SK-N-SH (cell line): Measurements from ENCODE around the gene CELF2. TPM values are rescaled to one million over a fixed set of nuclear protein-coding genes. Genes with fewer than 3 reads are reported as not detected.

Experiments
- CTCF ChIA-PET: fragments of 300-600, 350-600 bp; formaldehyde crosslinking; extraction: SDS; loops from one replicate; lab custom pipeline; 2021; lab: Yijun Ruan, JAX
- POLR2A ChIA-PET: fragments of 350-600 bp; sonication (Branson Sonifier 250); formaldehyde crosslinking; extraction: SDS; loops from one replicate; lab custom pipeline; 2020; ENCODE audit warnings: antibody characterized with exemption, inconsistent platforms; lab: Yijun Ruan, JAX
- DNase-seq: peaks from one replicate; pipeline ENCODE4 v3.0.0; 2012
- H2AFZ ChIP-seq: fragments of 200-600 bp; sonication (generic); 2 replicates; pipeline ENCODE4 v1.8.1; 2016; ENCODE audit warnings: antibody characterized with exemption, mild to moderate bottlenecking, low read depth
- H3F3A ChIP-seq: fragments of 200-600 bp; sonication (generic); replicated peaks from 2 replicates; pipeline ENCODE3; 2016; ENCODE audit warnings: antibody characterized with exemption, mild to moderate bottlenecking; ENCODE audit not compliant: insufficient read depth
- H3K27ac ChIP-seq, 2 experiments: fragments of 200-500 bp in 1 of 2; fragments of 200-600 bp in 1 of 2; sonication (Bioruptor generic) in 1 of 2; sonication (generic), shearing (Covaris generic) in 1 of 2; 2 replicates each; pipeline versions ENCODE4 v1.5.1 to v1.6.1; 2014 to 2016; ENCODE audit warnings: low read depth in 2 of 2, inconsistent platforms in 1 of 2, low read length in 1 of 2, mild to moderate bottlenecking in 1 of 2, mixed read lengths in 1 of 2
- H3K27me3 ChIP-seq: fragments of 200-600 bp; sonication (generic), shearing (Covaris generic); 2 replicates; pipeline ENCODE4 v1.6.1; 2016; ENCODE audit warnings: mixed run types; ENCODE audit not compliant: insufficient read depth
- H3K36me3 ChIP-seq, 2 experiments: fragments of 200-500 bp in 1 of 2; fragments of 200-600 bp in 1 of 2; sonication (Bioruptor generic) in 1 of 2; sonication (generic) in 1 of 2; replicated peaks in 1 of 2; 2 replicates each; pipeline versions ENCODE3 to v1.5.1; 2014 to 2016; ENCODE audit warnings: low read length in 1 of 2, mild to moderate bottlenecking in 1 of 2; ENCODE audit not compliant: insufficient read depth in 2 of 2, control insufficient read depth in 1 of 2
- H3K4me1 ChIP-seq, 2 experiments: fragments of 200-500 bp in 1 of 2; fragments of 200-600 bp in 1 of 2; sonication (Bioruptor generic) in 1 of 2; sonication (generic), shearing (Covaris generic) in 1 of 2; 2 replicates each; pipeline versions ENCODE4 v1.5.1 to v1.6.1; 2014 to 2016; ENCODE audit warnings: low read depth in 1 of 2, low read length in 1 of 2, mixed run types in 1 of 2; ENCODE audit not compliant: insufficient read depth in 2 of 2, control insufficient read depth in 1 of 2
- H3K4me2 ChIP-seq: fragments of 200-600 bp; sonication (generic), shearing (Covaris generic); 2 replicates; pipeline ENCODE4 v1.6.1; 2017; ENCODE audit warnings: mixed run types
- H3K4me3 ChIP-seq, 2 experiments: fragments of 200-500 bp in 1 of 2; fragments of 200-600 bp in 1 of 2; sonication (Bioruptor generic) in 1 of 2; sonication (generic), shearing (Covaris generic) in 1 of 2; 2 replicates each; pipeline versions ENCODE4 v1.5.1 to v1.8.1; 2014 to 2016; ENCODE audit warnings: low read depth in 2 of 2, inconsistent platforms in 1 of 2, low read length in 1 of 2, mild to moderate bottlenecking in 1 of 2, mixed read lengths in 1 of 2, moderate library complexity in 1 of 2
- H3K79me2 ChIP-seq: fragments of 200-600 bp; sonication (generic); 2 replicates; pipeline ENCODE4 v1.8.1; 2017; ENCODE audit warnings: mild to moderate bottlenecking; ENCODE audit not compliant: insufficient read depth
- H3K9ac ChIP-seq: fragments of 200-600 bp; sonication (generic); 2 replicates; pipeline ENCODE4 v1.6.1; 2017; ENCODE audit warnings: mixed run types
- H3K9me2 ChIP-seq: fragments of 200-600 bp; sonication (generic); 2 replicates; pipeline ENCODE4 v1.6.1; 2017; ENCODE audit warnings: mixed run types
- H3K9me3 ChIP-seq: fragments of 200-600 bp; sonication (generic); 2 replicates; pipeline ENCODE4 v1.6.1; 2017; ENCODE audit warnings: mixed run types, mild to moderate bottlenecking, moderate library complexity
- H4K20me1 ChIP-seq: fragments of 200-600 bp; sonication (generic); 2 replicates; pipeline ENCODE4 v1.6.1; 2017; ENCODE audit warnings: mild to moderate bottlenecking, mixed run types; ENCODE audit not compliant: insufficient read depth
- CHD2 ChIP-seq: fragments of 150-350 bp; IDR thresholded peaks from 2 replicates; pipeline ENCODE4 v1.6.1; 2018; ENCODE audit warnings: low read length; ENCODE audit not compliant: partially characterized antibody
- ELF1 ChIP-seq: IDR thresholded peaks from 2 replicates; pipeline ENCODE4 v1.4.0; 2012
- EP300 ChIP-seq, 2 experiments: IDR thresholded peaks; 2 replicates each; pipeline versions ENCODE4 v1.4.0 to v1.6.1; 2012; ENCODE audit warnings: borderline replicate concordance in 1 of 2, low read depth in 1 of 2, low read length in 1 of 2
- FOSL2 ChIP-seq: IDR thresholded peaks from 2 replicates; pipeline ENCODE4 v1.4.0; 2012; ENCODE audit warnings: low read depth, mild to moderate bottlenecking, moderate library complexity, borderline replicate concordance
- GABPA ChIP-seq: IDR thresholded peaks from 2 replicates; pipeline ENCODE4 v1.4.0; 2012; ENCODE audit warnings: low read depth, mild to moderate bottlenecking
- GATA2 ChIP-seq: sonication (generic); formaldehyde crosslinking; IDR thresholded peaks from 2 replicates; pipeline ENCODE4 v1.5.0; 2020; ENCODE audit warnings: mild to moderate bottlenecking, missing genetic modification reagents
- JUND ChIP-seq: IDR thresholded peaks from 2 replicates; pipeline ENCODE4 v1.4.0; 2012
- NFIC ChIP-seq: IDR thresholded peaks from 2 replicates; pipeline ENCODE4 v1.4.0; 2012; ENCODE audit warnings: borderline replicate concordance
- RXRA ChIP-seq: IDR thresholded peaks from 2 replicates; pipeline ENCODE4 v1.4.0; 2012; ENCODE audit warnings: low read depth, mild to moderate bottlenecking, borderline replicate concordance
- TEAD4 ChIP-seq: IDR thresholded peaks from 2 replicates; pipeline ENCODE4 v1.4.0; 2012; ENCODE audit warnings: mild to moderate bottlenecking, borderline replicate concordance; ENCODE audit not compliant: insufficient read depth
- WGBS: methylation state at CpG from one replicate; pipeline ENCODE4 v1.1.6; 2017; ENCODE audit warnings: low lambda C conversion rate; 5-methylcytosine and 5-hydroxymethylcytosine counted together
- polyA plus RNA-seq, 3 experiments: library from polyadenylated mRNA; depleted of rRNA; stranded (reverse); fragments of >200 nt; gene quantifications; 2 replicates each; pipeline ENCODE4 v1.2.3, GENCODE V29; 2012
- TF ChIP-seq, protein P1 (sequence below): IDR thresholded peaks from 2 replicates; pipeline ENCODE4 v1.6.1; 2012; ENCODE audit warnings: mild to moderate bottlenecking, low read depth, low read length, moderate library complexity
- TF ChIP-seq, protein P2 (sequence below): IDR thresholded peaks from 2 replicates; pipeline ENCODE4 v1.4.0; 2012; ENCODE audit warnings: low read depth, borderline replicate concordance
- TF ChIP-seq, protein P3 (sequence below): IDR thresholded peaks from 2 replicates; pipeline ENCODE4 v1.4.0; 2012; ENCODE audit warnings: low read depth
- TF ChIP-seq, protein P4 (sequence below): fragments of 200-600 bp; sonication (generic); IDR thresholded peaks from 2 replicates; pipeline ENCODE4 v1.6.1; 2017; ENCODE audit warnings: antibody characterized with exemption, mild to moderate bottlenecking, moderate library complexity

The CELF2 gene
- polyA plus RNA-seq, 1 of the 3 experiments (the other 2 are of a cell fraction) = 0.03 TPM

DNA sequence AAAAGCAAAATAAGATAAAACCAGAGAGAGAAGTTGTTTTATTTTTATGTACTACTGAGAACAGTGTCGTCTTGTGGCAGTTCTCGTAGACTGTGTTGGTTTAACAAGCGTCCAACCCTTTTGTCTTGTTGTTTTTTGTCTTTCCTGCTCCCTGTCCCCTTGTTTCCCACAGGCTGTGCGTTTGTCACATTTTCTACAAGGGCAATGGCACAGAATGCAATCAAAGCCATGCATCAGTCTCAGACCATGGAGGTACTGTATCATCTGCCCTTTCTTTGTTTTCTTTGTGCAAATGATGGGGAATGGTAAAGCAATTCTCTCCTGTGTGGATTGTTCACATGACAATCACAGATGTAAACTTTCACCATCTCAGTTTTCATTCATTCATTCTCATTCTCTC lies 248.8 kb downstream of the CELF2 start:
- no peaks in the 10 kb centered on the region for H3F3A ChIP-seq
- TF ChIP-seq, protein P1, sequence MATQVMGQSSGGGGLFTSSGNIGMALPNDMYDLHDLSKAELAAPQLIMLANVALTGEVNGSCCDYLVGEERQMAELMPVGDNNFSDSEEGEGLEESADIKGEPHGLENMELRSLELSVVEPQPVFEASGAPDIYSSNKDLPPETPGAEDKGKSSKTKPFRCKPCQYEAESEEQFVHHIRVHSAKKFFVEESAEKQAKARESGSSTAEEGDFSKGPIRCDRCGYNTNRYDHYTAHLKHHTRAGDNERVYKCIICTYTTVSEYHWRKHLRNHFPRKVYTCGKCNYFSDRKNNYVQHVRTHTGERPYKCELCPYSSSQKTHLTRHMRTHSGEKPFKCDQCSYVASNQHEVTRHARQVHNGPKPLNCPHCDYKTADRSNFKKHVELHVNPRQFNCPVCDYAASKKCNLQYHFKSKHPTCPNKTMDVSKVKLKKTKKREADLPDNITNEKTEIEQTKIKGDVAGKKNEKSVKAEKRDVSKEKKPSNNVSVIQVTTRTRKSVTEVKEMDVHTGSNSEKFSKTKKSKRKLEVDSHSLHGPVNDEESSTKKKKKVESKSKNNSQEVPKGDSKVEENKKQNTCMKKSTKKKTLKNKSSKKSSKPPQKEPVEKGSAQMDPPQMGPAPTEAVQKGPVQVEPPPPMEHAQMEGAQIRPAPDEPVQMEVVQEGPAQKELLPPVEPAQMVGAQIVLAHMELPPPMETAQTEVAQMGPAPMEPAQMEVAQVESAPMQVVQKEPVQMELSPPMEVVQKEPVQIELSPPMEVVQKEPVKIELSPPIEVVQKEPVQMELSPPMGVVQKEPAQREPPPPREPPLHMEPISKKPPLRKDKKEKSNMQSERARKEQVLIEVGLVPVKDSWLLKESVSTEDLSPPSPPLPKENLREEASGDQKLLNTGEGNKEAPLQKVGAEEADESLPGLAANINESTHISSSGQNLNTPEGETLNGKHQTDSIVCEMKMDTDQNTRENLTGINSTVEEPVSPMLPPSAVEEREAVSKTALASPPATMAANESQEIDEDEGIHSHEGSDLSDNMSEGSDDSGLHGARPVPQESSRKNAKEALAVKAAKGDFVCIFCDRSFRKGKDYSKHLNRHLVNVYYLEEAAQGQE = no peak
- no peak for TF ChIP-seq FOSL2
- no peak for TF ChIP-seq EP300 (IDR thresholded peaks at IDR 0.05; ENCODE audit: borderline replicate concordance in 1 of 2, low read depth in 1 of 2, low read length in 1 of 2)
- no peak for TF ChIP-seq NFIC
- TF ChIP-seq ELF1 = no peak
- TF ChIP-seq JUND = no peak
- TF ChIP-seq TEAD4 = no peak
- TF ChIP-seq, protein P2, sequence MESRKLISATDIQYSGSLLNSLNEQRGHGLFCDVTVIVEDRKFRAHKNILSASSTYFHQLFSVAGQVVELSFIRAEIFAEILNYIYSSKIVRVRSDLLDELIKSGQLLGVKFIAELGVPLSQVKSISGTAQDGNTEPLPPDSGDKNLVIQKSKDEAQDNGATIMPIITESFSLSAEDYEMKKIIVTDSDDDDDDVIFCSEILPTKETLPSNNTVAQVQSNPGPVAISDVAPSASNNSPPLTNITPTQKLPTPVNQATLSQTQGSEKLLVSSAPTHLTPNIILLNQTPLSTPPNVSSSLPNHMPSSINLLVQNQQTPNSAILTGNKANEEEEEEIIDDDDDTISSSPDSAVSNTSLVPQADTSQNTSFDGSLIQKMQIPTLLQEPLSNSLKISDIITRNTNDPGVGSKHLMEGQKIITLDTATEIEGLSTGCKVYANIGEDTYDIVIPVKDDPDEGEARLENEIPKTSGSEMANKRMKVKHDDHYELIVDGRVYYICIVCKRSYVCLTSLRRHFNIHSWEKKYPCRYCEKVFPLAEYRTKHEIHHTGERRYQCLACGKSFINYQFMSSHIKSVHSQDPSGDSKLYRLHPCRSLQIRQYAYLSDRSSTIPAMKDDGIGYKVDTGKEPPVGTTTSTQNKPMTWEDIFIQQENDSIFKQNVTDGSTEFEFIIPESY = no peak
- TF ChIP-seq, protein P3, sequence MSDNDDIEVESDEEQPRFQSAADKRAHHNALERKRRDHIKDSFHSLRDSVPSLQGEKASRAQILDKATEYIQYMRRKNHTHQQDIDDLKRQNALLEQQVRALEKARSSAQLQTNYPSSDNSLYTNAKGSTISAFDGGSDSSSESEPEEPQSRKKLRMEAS = no peak
- TF ChIP-seq GATA2 (CRISPR knock-in tag) = no peak
- no peak for TF ChIP-seq CHD2
- no peak for TF ChIP-seq GABPA
- TF ChIP-seq, protein P4, sequence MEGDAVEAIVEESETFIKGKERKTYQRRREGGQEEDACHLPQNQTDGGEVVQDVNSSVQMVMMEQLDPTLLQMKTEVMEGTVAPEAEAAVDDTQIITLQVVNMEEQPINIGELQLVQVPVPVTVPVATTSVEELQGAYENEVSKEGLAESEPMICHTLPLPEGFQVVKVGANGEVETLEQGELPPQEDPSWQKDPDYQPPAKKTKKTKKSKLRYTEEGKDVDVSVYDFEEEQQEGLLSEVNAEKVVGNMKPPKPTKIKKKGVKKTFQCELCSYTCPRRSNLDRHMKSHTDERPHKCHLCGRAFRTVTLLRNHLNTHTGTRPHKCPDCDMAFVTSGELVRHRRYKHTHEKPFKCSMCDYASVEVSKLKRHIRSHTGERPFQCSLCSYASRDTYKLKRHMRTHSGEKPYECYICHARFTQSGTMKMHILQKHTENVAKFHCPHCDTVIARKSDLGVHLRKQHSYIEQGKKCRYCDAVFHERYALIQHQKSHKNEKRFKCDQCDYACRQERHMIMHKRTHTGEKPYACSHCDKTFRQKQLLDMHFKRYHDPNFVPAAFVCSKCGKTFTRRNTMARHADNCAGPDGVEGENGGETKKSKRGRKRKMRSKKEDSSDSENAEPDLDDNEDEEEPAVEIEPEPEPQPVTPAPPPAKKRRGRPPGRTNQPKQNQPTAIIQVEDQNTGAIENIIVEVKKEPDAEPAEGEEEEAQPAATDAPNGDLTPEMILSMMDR = no peak
- TF ChIP-seq RXRA = no peak
- TF ChIP-seq, all 33 proteins: peak for 0
- Histone ChIP-seq H3K79me2 (no peaks in the 10 kb centered on the region), H3K4me1 (no peaks in the 10 kb centered on the region; a peak in 1 of 4 replicates), H3K9ac (no peak overlapping the region), H3K9me2 (no peaks in the 10 kb centered on the region), H3K9me3 (no peaks in the 10 kb centered on the region), H3K27ac (no peak overlapping the region), H3K4me3 (no peak overlapping the region), H3K36me3 (no peaks in the 10 kb centered on the region), H4K20me1 (no peaks in the 10 kb centered on the region), H2AFZ (no peak overlapping the region), H3K4me2 (no peak overlapping the region), H3K27me3 (no peaks in the 10 kb centered on the region)
- POLR2A ChIA-PET = no interaction called here
- 13% methylated on average over 4 of the region's 4 CpGs for WGBS
- CTCF ChIA-PET = no interaction called here
- DNase-seq = no peak
